HG03175 (cell line): ENCODE results near the gene ZHX3.
"Not testable (repeated sequence)": the region's sequence is repeated elsewhere in the genome, so short reads cannot be mapped to it uniquely, and the experiment has no call there.

Experiments used
- ATAC-seq: cut with Tn5 transposase; IDR thresholded peaks from one replicate; pipeline ENCODE4 v1.9.1; 2021; ENCODE audit warnings: mild to moderate bottlenecking, moderate library complexity; ENCODE audit not compliant: unreplicated experiment

Gene ZHX3

GRCh38 chr20:41261790-41262717 is 55.5 kb downstream of the ZHX3 start:
- no peak for ATAC-seq

GRCh38 chr20:41261260-41261659 is 56.3 kb downstream of the ZHX3 start:
- no peak for ATAC-seq

- ATAC-seq, result no peak
Measured at GRCh38 chr20:41260734-41261220, 56.8 kb downstream of the ZHX3 start.

GRCh38 chr20:41259309-41259708 is 58.2 kb downstream of the ZHX3 start:
- ATAC-seq, result no peak

- ATAC-seq, result no peak
Measured at GRCh38 chr20:41258474-41258873, 59.1 kb downstream of the ZHX3 start.

- ATAC-seq, result no peak
Measured at GRCh38 chr20:41256516-41256915, 61.0 kb downstream of the ZHX3 start.

GRCh38 chr20:41255655-41256054 is 61.9 kb downstream of the ZHX3 start:
- ATAC-seq, result no peak

- ATAC-seq, result no peak
Measured at GRCh38 chr20:41249411-41250281, 67.9 kb downstream of the ZHX3 start.

- ATAC-seq, result no peak
Measured at GRCh38 chr20:41248368-41249024, 69.0 kb downstream of the ZHX3 start.

GRCh38 chr20:41247523-41248367 is 69.8 kb downstream of the ZHX3 start:
- no peak for ATAC-seq

GRCh38 chr20:41245086-41245707 is 72.3 kb downstream of the ZHX3 start:
- no peak for ATAC-seq

GRCh38 chr20:41242807-41243206 is 74.7 kb downstream of the ZHX3 start:
- no peak for ATAC-seq

- ATAC-seq, result no peak
Measured at GRCh38 chr20:41242352-41242751, 75.2 kb downstream of the ZHX3 start.

- ATAC-seq, result not testable (repeated sequence)
Measured at GRCh38 chr20:41237233-41237632, 80.3 kb downstream of the ZHX3 start.

GRCh38 chr20:41236818-41237217 is 80.7 kb downstream of the ZHX3 start:
- ATAC-seq, result not testable (repeated sequence)

GRCh38 chr20:41234546-41234945 is 83.0 kb downstream of the ZHX3 start:
- no peak for ATAC-seq

- no peak for ATAC-seq
Measured at GRCh38 chr20:41234041-41234440, 83.5 kb downstream of the ZHX3 start.

- ATAC-seq, result no peak
Measured at GRCh38 chr20:41232973-41233926, 84.3 kb downstream of the ZHX3 start.

GRCh38 chr20:41231136-41231535 is 86.4 kb downstream of the ZHX3 start:
- no peak for ATAC-seq
